ENCODE data around the gene TRAF2. TPM values are rescaled to one million over a fixed set of nuclear protein-coding genes. Genes with fewer than 3 reads are reported as not detected.
"Not testable (repeated sequence)": the region's sequence is repeated elsewhere in the genome, so short reads cannot be mapped to it uniquely, and the experiment has no call there.

Gene TRAF2, protein sequence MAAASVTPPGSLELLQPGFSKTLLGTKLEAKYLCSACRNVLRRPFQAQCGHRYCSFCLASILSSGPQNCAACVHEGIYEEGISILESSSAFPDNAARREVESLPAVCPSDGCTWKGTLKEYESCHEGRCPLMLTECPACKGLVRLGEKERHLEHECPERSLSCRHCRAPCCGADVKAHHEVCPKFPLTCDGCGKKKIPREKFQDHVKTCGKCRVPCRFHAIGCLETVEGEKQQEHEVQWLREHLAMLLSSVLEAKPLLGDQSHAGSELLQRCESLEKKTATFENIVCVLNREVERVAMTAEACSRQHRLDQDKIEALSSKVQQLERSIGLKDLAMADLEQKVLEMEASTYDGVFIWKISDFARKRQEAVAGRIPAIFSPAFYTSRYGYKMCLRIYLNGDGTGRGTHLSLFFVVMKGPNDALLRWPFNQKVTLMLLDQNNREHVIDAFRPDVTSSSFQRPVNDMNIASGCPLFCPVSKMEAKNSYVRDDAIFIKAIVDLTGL
- total RNA-seq: 10 to 100 TPM; 39.4 to 49.4 TPM

DNA sequence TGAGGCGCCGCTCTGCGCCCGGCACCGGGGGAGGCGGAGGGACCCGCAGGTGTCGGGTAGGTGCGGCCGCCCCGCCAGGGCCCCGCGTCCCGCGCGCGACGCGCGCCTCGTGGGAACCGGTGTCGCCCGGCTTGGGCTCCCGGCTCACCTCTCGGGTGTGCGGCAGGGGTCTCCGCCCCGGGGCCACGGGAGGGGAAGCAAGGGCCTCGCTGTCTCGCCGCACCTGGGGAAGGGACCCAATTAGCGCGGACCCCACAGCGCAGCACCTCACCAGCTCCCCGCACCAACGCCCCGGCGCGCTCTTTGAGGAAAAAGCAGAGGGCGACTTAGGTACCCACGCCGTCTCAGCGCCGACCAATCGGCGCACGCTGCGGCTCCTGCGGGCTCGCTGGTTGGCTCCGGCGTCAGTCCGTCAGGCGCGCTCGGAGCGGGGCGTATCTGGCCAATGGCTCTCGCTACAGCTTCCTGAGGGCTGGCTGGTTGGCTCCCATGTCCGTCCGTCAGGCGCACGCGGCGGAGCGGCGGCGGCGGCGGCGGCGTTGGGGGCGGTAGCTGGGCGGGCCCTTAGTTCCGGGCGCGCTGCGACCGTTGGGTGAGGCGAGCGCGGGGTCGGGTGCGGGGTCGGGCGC, at the start of gene TRAF2:
Gene TRAF2, plus strand, starts transcription at position 567 of the 629 bp plus-strand sequence. CDS start 12,225 bp downstream, outside the sequence.
- no peaks in the 10 kb centered on the region for H3K9me3 Mint-ChIP-seq
- H3K27ac Mint-ChIP-seq: peak within 1 kb of the TSS; percentile 84
- DNase-seq: peak; percentile 97
- H3K27me3 Mint-ChIP-seq: no peaks in the 10 kb centered on the region
- ChIA-PET POLR2A (interaction anchor here (0.8 kb wide), 1 partner anchor 170 kb away, joined by 3 read pairs; no protein-coding TSS in a partner anchor), CTCF (interaction anchor here (1.0 to 2.3 kb wide), 7 partner anchors 12 to 149 kb away, joined by 3 to 15 read pairs (median 5); partner anchors contain the start of gene AJM1)
- H3K4me3 Mint-ChIP-seq: peak within 1 kb of the TSS; percentile 86
- peaks cover 52% of the 10 kb centered on the region for H3K4me1 Mint-ChIP-seq
- H3K36me3 Mint-ChIP-seq (ENCODE audit: low read depth): peaks cover 18% of the 10 kb centered on the region

DNA sequence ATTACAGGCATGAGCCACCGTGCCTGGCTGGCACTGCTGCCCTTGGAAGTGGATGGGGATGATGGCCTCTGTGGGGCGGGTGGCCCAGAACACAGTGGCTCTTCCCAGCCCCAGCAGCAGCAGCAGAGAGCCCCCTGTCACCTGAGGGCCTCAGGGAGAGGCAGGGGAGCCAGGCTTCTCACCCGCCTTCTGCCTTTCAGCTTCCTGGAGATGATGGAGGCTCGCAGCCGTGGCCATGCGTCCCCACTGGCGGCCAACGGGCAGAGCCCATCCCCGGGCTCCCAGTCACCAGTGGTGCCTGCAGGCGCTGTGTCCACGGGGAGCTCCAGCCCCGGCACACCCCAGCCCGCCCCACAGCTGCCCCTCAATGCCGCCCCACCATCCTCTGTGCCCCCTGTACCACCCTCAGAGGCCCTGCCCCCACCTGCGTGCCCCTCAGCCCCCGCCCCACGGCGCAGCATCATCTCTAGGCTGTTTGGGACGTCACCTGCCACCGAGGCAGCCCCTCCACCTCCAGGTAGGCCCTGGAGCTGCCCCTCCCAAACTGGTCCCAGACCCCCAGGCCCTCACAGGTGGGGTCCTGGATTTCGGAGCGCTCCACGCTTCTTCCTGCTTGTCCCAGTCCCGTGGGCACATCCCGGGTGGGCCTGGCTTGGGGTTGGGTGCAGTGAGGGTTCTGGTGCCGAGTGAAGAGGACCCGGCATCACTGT, 49.0 kb upstream of the TRAF2 start:
- peaks cover 7% of the 10 kb centered on the region for H3K36me3 Mint-ChIP-seq (ENCODE audit: low read depth)
- H3K4me3 Mint-ChIP-seq: no peak overlapping the region
- CTCF ChIA-PET: no interaction called here
- no peaks in the 10 kb centered on the region for H3K27me3 Mint-ChIP-seq
- H3K27ac Mint-ChIP-seq: no peak overlapping the region
- POLR2A ChIA-PET: no interaction called here
- H3K4me1 Mint-ChIP-seq: peaks cover 4% of the 10 kb centered on the region
- DNase-seq: no peak
- no peaks in the 10 kb centered on the region for H3K9me3 Mint-ChIP-seq

DNA sequence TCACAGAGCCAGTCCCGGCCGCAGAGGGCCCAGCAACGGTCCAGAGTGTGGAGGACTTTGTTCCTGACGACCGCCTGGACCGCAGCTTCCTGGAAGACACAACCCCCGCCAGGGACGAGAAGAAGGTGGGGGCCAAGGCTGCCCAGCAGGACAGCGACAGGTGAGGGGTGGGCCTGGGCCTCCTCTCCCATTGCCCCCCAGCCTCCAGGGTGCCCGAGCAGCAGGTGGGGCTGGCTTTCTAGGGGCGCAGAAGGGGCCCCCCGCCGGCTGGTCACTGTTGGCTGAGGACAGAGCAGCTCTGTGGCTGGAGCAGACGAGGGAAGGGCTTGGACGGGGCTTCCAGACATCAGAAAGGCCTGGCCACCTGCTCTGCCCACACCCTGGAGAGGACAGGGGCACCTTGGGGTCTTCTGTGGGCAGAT, 48.4 kb upstream of the TRAF2 start:
- H3K36me3 Mint-ChIP-seq (ENCODE audit: low read depth); DNase-seq; H3K27ac Mint-ChIP-seq; POLR2A ChIA-PET; H3K27me3 Mint-ChIP-seq; H3K4me3 Mint-ChIP-seq; CTCF ChIA-PET; H3K4me1 Mint-ChIP-seq; H3K9me3 Mint-ChIP-seq: not testable (repeated sequence)

DNA sequence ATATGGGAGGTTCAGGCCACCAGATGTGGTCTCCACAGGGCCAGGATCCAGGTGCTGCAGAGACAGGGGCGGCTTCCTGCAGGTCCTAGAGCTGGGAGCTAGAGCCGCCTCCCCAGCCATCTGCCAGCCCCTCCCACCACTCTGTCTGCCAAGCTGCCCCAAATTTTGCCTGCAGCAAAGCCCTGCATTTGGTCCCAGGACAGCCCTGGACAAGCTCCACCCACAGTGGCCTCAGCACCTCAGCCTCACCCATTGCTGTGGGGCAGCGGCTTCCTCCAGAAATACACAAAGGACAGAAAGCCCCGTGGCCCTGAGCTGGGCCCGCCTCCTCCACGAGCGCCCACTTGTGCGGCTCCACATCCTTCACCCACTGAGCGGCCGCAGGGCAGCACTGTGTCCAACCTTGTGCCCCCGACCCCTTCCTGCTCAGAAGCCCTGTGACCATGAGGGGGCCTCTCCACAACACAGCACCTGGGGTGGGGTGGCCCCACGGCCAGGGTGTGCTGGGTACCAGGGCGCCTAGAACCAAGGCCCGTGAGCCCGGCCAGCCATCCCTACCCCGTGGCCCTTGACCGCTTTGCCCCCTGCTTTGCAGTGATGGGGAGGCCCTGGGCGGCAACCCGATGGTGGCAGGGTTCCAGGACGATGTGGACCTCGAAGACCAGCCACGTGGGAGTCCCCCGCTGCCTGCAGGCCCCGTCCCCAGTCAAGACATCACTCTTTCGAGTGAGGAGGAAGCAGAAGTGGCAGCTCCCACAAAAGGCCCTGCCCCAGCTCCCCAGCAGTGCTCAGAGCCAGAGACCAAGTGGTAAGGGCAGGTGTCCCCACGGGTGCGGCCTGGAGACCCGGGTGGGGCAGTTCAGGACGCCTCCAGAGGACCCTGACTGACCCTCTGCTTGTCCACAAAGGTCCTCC, 47.7 kb upstream of the TRAF2 start:
- Mint-ChIP-seq H3K36me3 (ENCODE audit: low read depth) (peaks cover 6% of the 10 kb centered on the region), H3K4me1 (peaks cover 8% of the 10 kb centered on the region), H3K4me3 (no peak overlapping the region), H3K9me3 (no peaks in the 10 kb centered on the region), H3K27ac (no peak overlapping the region), H3K27me3 (peaks cover 1% of the 10 kb centered on the region)
- ChIA-PET POLR2A (no interaction called here), CTCF (no interaction called here)
- no peak for DNase-seq

DNA sequence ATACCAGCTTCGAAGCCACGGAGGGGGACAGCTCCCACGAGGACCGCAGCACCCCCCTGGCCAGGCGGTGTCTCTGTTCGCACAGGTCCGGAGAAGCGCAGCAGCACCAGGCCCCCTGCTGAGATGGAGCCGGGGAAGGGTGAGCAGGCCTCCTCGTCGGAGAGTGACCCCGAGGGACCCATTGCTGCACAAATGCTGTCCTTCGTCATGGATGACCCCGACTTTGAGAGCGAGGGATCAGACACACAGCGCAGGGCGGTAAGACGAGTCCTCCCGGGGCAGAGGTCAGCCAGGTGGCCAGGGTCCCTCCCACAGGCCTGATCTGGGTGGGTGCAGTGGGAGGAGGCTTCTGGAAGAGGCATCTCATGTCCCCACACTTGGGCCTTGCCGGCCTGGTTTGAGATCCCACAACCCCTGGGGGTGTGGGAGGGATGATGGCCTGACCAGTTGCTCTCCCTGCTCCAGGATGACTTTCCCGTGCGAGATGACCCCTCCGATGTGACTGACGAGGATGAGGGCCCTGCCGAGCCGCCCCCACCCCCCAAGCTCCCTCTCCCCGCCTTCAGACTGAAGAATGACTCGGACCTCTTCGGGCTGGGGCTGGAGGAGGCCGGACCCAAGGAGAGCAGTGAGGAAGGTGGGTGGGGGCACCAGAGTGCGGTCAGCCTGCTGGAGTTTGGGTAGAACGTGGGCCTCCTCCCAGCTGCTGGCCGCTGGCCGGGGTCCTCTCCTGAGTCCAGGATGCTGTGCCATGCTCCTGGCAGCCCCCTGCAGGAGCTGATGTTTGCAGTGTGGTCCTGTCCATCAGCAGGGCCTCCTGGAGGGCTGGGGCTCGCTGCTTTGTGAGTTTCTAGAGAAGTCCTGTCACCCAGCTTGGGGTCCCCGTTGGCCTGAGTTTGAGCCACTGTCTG, 46.8 kb upstream of the TRAF2 start:
- peaks cover 3% of the 10 kb centered on the region for H3K27me3 Mint-ChIP-seq
- H3K4me1 Mint-ChIP-seq: peaks cover 10% of the 10 kb centered on the region
- no peaks in the 10 kb centered on the region for H3K9me3 Mint-ChIP-seq
- H3K36me3 Mint-ChIP-seq (ENCODE audit: low read depth): peaks cover 6% of the 10 kb centered on the region
- no peak for DNase-seq
- ChIA-PET CTCF (interaction anchor here (0.5 to 2.1 kb wide), 4 partner anchors 41 to 196 kb away, joined by 3 to 5 read pairs (median 4); no protein-coding TSS in a partner anchor), POLR2A (no interaction called here)
- H3K4me3 Mint-ChIP-seq: no peak overlapping the region
- peak overlapping the region; percentile 78 for H3K27ac Mint-ChIP-seq

DNA sequence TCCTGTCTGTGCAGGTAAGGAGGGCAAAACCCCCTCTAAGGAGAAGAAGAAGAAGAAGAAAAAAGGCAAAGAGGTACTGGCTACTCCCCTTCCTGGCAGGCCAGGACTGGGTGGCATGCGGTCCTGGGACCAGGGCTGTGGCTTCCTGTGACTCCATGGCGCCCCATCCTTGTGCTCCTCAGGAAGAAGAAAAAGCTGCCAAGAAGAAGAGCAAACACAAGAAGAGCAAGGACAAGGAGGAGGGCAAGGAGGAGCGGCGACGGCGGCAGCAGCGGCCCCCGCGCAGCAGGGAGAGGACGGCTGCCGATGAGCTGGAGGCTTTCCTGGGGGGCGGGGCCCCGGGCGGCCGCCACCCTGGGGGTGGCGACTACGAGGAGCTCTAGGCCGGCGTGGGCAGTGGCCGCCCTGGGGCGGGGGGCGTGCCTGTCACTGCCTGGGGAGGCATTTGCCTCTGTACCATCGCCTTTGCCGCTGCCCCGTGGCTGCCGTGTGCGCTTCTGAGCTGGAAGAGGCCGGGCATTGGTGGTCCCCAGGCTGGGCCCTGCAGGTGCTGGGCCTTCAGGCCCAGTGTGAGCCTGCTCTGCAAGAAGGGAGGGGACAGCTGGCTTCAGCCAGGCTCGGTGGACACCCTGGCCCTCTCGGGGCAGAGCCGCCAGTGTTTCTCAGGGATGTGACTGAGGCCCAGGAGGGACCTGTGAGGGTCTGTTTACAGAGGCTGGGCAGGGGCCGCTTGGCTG, 46.0 kb upstream of the TRAF2 start:
- ChIA-PET CTCF (interaction anchor here (0.6 to 2.1 kb wide), 3 partner anchors 41 to 195 kb away, joined by 3 to 5 read pairs (median 4); no protein-coding TSS in a partner anchor), POLR2A (no interaction called here)
- no peak for DNase-seq
- peaks cover 6% of the 10 kb centered on the region for H3K36me3 Mint-ChIP-seq (ENCODE audit: low read depth)
- H3K4me1 Mint-ChIP-seq: peaks cover 10% of the 10 kb centered on the region
- no peaks in the 10 kb centered on the region for H3K9me3 Mint-ChIP-seq
- H3K4me3 Mint-ChIP-seq: no peak overlapping the region
- peaks cover 5% of the 10 kb centered on the region for H3K27me3 Mint-ChIP-seq
- H3K27ac Mint-ChIP-seq: peak overlapping the region; percentile 78

DNA sequence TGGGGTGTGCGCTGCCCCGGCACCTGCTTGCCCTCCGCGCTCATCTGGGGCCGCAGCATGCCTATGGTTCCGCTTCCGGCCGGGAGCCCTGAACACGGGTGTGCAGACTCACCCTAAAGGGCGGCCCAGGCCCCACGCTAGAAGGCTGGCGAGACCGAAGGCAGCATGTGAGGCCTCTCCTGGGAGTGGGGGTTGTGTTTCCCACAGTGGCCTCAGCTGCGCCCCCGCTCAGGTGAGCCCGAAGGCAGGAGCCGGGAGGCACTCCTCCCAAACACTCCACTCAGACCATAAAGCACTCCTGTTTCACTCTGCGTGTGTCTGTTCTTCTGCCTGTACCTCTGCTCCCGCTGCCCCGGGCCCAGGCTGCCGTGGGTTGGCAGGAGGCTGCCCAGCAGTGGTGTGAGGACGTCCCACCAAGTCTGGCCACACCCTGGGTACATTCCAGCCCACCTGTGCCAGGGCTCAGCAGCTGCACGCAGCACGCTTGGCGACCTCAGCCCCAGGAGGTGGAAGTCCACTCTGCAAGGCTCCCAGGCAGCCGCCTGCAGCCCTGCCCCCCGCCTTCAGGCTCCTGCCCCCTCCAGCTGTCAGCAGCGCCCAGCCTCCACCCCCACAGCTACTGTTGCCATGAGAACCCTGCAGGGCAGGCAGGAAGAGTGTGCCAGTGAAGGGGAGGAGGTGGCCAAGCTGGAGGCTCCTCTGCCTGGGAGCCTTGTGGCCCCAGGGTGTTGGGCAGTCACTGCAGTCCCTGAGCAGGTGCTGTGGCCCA, 45.3 kb upstream of the TRAF2 start:
- POLR2A ChIA-PET: no interaction called here

DNA sequence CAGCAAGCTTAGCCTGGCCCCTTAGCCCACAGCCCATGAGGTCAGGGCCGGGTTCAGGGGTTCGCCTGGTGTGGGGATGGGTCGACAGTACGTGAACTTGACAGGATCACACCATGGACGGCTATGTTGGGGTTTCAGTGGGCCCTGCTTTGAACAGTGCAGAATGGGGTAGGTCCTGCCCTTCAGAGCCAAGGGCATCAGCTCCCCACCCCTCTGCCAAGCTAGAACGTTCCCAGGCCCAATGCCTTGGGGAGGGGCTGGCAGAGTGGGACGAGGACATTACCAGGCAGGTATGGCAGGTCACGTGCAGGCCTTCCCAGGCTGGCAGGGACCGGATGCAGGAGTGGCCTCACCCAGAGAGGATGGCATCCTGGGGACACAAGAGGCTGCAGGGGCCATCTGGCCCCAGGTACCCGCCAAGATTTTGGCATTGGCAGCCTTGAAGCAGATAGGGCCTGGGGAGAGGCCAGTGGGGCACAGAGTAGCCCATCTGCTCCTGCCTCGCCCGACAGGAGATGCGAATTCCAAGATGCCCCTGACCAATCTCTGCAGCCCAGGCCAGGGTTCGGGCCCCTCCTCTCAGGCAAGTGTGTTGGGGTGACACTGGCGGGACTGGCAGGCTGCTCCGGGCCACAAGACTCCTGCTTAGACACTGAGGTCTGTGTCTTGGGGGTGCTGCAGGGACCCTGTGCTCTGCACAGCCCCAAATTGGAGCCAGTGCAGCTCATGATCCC, 44.5 kb upstream of the TRAF2 start:
- ChIA-PET CTCF (interaction anchor here (0.6 to 3.2 kb wide), 45 partner anchors 8 to 248 kb away, joined by 3 to 23 read pairs (median 5); partner anchors contain the start of genes ABCA2, CLIC3, FBXW5 and MAMDC4), POLR2A (interaction anchor here (0.6 to 0.7 kb wide), 2 partner anchors 51 to 317 kb away, joined by 3 read pairs; partner anchors contain the start of gene TMEM141)
- DNase-seq; H3K27ac Mint-ChIP-seq; H3K9me3 Mint-ChIP-seq; H3K36me3 Mint-ChIP-seq (ENCODE audit: low read depth): not testable (repeated sequence)
- Mint-ChIP-seq H3K4me3 (peak overlapping the region; percentile 75), H3K4me1 (peaks cover 14% of the 10 kb centered on the region), H3K27me3 (peaks cover 10% of the 10 kb centered on the region)

More for the DNA sequence above, 45.3 kb upstream of the TRAF2 start:
- Mint-ChIP-seq H3K4me3 (no peak overlapping the region), H3K27me3 (peaks cover 6% of the 10 kb centered on the region), H3K4me1 (peaks cover 10% of the 10 kb centered on the region), H3K36me3 (ENCODE audit: low read depth) (peaks cover 6% of the 10 kb centered on the region), H3K9me3 (no peaks in the 10 kb centered on the region), H3K27ac (peak overlapping the region; percentile 25)
- DNase-seq: no peak
- CTCF ChIA-PET: interaction anchor here (1.1 to 2.3 kb wide), 9 partner anchors 9 to 194 kb away, joined by 3 to 19 read pairs (median 6); no protein-coding TSS in a partner anchor

DNA sequence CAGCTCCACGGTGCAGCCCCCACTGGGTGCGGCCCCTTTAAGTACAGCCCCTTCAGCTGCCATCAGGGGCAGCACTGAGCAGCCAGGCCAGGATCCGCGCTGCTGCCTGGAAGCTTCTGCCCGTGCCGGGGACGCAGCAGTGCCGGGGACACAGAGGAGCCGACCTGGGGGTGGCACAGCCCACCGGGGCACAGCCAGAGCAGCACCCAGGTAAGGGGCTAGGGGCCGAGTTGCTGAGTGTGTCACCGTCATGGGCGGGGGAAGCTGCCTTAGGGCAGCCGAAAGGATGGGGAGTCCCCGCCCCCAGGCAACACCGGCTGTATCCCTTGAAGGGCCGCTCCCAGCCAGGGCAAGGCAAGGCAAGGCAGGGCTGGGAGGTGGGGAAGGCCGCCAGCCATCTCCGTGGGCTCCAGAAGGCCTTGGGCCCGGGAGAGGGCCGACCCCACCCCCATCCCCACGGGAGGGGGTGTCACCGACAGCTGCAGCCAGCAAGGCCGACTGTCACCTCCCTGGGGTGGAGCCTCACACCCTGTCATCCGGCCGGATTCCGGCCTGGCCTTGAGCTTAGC, 43.9 kb upstream of the TRAF2 start, which contains the start of gene AJM1:
Gene AJM1, plus strand, starts transcription at position 99 of the 569 bp plus-strand sequence. CDS start 1,937 bp downstream, outside the sequence.
- Mint-ChIP-seq H3K27me3 (peaks cover 11% of the 10 kb centered on the region), H3K4me3 (peak within 1 kb of the TSS; percentile 75), H3K27ac (peak within 1 kb of the TSS; percentile 27), H3K4me1 (peaks cover 16% of the 10 kb centered on the region)
- peak; percentile 82 for DNase-seq
- CTCF ChIA-PET: interaction anchor here (0.6 to 3.2 kb wide), 52 partner anchors 9 to 247 kb away, joined by 3 to 23 read pairs (median 4); partner anchors contain the start of genes ABCA2, CLIC3, FBXW5 and MAMDC4
- POLR2A ChIA-PET: interaction anchor here (0.6 to 0.7 kb wide), 2 partner anchors 52 to 318 kb away, joined by 3 read pairs; partner anchors contain the start of gene TMEM141
- not testable (repeated sequence) for H3K9me3 Mint-ChIP-seq; H3K36me3 Mint-ChIP-seq (ENCODE audit: low read depth)
